ENCODE results near the gene DHX34.
"Not testable (repeated sequence)": the region's sequence is repeated elsewhere in the genome, so short reads cannot be mapped to it uniquely, and the experiment has no call there.

DHX34 gene

DNA sequence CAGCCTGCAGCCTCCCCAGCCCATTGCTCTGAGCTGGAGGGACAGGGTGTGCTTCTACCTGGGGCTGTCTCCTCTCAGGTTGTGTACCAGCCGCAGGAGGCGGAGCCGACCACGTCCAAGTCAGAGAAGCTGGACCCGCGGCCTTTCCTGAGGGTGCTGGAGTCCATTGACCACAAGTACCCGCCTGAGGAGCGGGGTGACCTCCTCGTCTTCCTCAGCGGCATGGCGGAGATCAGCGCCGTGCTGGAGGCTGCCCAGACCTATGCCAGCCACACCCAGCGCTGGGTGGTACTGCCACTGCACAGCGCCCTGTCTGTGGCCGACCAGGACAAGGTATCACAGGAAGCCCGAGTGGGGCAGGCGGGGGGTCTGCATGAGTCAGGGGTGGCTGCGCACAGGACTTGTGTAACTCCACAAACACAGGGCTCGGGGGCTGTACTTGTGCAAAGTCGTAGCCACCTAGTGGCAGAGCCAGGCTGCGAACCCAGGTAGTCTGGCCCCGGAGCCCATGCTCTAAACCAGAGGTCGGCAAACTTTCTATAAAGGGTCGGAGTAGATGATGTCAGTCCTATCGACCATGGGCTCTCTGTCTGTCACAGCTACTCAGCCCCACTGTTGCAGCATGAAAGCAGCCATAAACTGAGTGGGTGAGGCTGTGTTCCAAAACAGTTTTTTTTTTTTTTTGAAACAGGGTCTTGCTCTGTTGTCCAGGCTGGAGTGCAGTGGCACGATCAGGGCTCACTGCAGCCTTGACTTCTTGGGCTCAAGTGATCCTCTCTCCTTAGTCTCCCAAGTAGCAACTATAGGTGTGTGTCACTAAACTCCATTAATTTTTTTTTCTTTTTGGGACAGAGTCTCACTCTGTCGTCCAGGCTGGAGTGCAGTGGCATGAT is 8.9 kb downstream of the DHX34 start:
- H3K9ac ChIP-seq (ENCODE audit: low read length) = no peak overlapping the region
- no peak overlapping the region for H3K27ac ChIP-seq (ENCODE audit: low read depth, low read length)
- H3K36me3 ChIP-seq (ENCODE audit: control insufficient read depth, insufficient read depth, low read length) = peaks cover 39% of the 10 kb centered on the region
- no peaks in the 10 kb centered on the region for H3K27me3 ChIP-seq (ENCODE audit: control insufficient read depth, insufficient read depth, low read length)
- H3K4me1 ChIP-seq (ENCODE audit: control insufficient read depth, insufficient read depth, low read length) = no peaks in the 10 kb centered on the region
- H3K4me3 ChIP-seq (ENCODE audit: low read length) = no peak overlapping the region

DNA sequence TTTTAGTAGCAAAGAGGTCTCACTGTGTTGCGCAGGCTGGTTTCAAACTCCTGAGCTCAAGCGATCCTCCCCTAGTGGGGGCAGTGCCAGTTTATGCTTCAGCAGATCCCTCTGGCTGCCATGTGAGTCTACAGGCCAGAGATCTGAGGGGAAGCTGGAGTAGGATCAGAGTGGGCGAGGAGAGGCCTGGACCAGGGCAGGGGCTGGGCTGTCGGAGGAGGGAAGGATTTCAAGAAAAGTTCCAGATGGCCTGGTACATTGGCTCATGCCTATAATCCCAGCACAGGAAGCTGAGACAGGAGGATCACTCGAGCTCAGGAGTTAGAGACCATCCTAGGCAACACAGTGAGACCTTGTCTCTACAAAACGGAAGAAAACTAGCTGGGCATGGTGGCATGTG is 9.8 kb downstream of the DHX34 start:
- no peak overlapping the region for H3K9ac ChIP-seq (ENCODE audit: low read length)
- peaks cover 37% of the 10 kb centered on the region for H3K36me3 ChIP-seq (ENCODE audit: control insufficient read depth, insufficient read depth, low read length)
- no peaks in the 10 kb centered on the region for H3K27me3 ChIP-seq (ENCODE audit: control insufficient read depth, insufficient read depth, low read length)
- no peak overlapping the region for H3K27ac ChIP-seq (ENCODE audit: low read depth, low read length)
- H3K4me3 ChIP-seq (ENCODE audit: low read length) = no peak overlapping the region
- no peaks in the 10 kb centered on the region for H3K4me1 ChIP-seq (ENCODE audit: control insufficient read depth, insufficient read depth, low read length)

DNA sequence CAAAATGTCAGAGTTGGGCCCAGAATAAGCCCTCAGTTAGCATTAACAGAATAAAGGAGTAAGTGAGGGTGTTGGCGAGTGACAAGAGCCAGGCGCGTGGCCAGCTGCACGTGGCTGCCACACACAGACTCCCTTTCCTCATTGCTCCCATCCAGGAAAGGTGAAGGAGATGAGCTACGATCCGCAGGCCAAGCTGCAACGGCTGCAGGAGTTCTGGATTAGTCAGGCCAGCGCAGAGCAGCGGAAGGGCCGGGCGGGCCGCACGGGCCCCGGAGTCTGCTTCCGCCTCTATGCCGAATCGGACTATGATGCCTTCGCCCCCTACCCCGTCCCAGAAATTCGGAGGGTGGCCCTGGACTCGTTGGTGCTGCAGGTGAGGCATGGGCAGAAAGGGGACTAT is 13.2 kb downstream of the DHX34 start:
- H3K4me3 ChIP-seq (ENCODE audit: low read length) = no peak overlapping the region
- peaks cover 34% of the 10 kb centered on the region for H3K36me3 ChIP-seq (ENCODE audit: control insufficient read depth, insufficient read depth, low read length)
- no peaks in the 10 kb centered on the region for H3K27me3 ChIP-seq (ENCODE audit: control insufficient read depth, insufficient read depth, low read length)
- H3K27ac ChIP-seq (ENCODE audit: low read depth, low read length) = no peak overlapping the region
- no peak overlapping the region for H3K9ac ChIP-seq (ENCODE audit: low read length)
- no peaks in the 10 kb centered on the region for H3K4me1 ChIP-seq (ENCODE audit: control insufficient read depth, insufficient read depth, low read length)

DNA sequence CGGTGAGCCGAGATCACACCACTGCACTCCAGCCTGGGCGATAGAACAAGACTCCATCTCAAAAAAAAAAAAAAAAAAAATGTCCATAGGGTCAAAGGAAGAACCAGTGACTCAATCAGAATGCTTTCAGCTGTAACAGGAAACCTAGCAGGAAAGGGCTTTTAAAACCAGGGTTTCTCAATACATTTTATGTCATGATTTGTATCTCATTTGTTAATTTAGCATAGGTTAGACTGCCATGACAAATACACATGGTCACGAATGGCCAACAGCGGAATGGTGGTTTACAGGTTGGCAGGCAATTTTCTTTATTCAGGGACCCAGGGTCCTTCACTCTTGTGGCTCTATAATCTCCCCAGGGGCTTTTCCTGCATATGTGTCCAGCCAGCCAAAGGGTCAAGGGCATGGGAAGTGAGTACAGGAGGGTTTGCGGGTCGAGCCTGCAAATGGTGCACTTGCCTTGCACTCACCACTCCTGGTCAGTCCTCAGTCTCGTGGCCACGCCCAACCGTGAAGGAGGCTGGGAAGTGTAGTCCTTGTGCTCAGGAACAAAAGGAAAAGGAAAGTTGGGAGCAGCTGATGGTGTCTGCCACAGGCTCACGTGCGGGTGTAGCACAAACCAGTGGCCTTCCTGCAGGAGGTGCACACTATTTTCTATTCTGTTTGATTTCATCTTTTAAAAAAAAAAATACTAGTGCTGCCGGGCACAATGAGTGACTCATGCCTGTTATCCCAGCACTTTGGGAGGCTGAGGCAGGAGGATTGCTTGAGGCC is 14.8 kb downstream of the DHX34 start:
- Histone ChIP-seq H3K36me3 (ENCODE audit: control insufficient read depth, insufficient read depth, low read length) (peaks cover 25% of the 10 kb centered on the region), H3K4me1 (ENCODE audit: control insufficient read depth, insufficient read depth, low read length) (no peaks in the 10 kb centered on the region), H3K9ac (ENCODE audit: low read length) (no peak overlapping the region), H3K27me3 (ENCODE audit: control insufficient read depth, insufficient read depth, low read length) (no peaks in the 10 kb centered on the region), H3K4me3 (ENCODE audit: low read length) (no peak overlapping the region), H3K27ac (ENCODE audit: low read depth, low read length) (no peak overlapping the region)

DNA sequence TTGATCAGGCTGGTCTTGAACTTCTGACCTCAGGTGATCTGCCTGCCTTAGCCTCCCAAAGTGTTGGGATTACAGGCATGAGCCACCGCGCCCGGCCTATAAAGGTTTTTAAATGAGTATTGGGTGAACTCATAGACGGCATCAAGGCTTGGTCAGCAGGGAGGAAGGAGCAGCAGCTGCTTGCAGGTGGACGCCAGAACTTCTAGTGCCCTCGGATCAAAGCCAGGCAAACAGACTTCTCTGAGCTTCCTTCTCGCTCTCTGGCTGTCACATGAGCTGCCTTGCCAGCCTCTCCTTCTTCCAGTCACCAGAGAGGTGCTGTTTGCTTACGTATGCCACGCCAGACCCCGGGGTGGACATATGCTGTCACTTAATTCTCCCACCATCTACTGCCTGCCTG is 16.3 kb downstream of the DHX34 start:
- H3K27me3 ChIP-seq (ENCODE audit: control insufficient read depth, insufficient read depth, low read length); H3K9ac ChIP-seq (ENCODE audit: low read length); H3K4me1 ChIP-seq (ENCODE audit: control insufficient read depth, insufficient read depth, low read length); H3K4me3 ChIP-seq (ENCODE audit: low read length); H3K27ac ChIP-seq (ENCODE audit: low read depth, low read length): not testable (repeated sequence)
- peaks cover 23% of the 10 kb centered on the region for H3K36me3 ChIP-seq (ENCODE audit: control insufficient read depth, insufficient read depth, low read length)

DNA sequence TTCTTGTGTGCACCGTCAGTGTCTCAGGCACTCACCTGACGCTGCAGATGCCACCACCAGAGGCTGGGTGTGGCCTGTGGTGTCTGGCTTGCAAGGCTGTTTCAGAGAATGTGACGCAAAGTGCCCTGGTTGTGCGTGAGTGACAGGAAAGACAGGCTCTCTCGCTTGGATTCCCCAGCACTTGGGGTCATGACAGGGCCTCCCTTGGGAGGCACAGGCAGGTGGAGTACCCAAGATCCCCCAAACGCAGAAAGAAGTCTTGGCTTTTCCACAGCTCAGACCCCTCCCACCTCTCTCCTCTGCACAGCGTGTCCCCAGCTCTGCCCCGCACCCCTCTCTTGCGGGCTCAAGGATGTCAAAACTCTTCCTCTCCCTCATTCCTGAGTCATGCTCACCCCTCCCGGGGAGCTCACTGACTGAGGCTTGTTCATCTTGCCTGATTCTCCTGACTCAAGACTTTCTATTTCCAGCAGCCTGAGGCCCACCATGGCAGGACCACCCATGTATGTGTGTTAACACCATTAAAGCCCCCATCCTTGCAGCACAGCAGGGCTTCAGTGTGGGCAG is 21.0 kb downstream of the DHX34 start:
- no peak overlapping the region for H3K4me3 ChIP-seq (ENCODE audit: low read length)
- H3K27ac ChIP-seq (ENCODE audit: low read depth, low read length) = no peak overlapping the region
- peaks cover 28% of the 10 kb centered on the region for H3K36me3 ChIP-seq (ENCODE audit: control insufficient read depth, insufficient read depth, low read length)
- H3K4me1 ChIP-seq (ENCODE audit: control insufficient read depth, insufficient read depth, low read length) = no peaks in the 10 kb centered on the region
- no peak overlapping the region for H3K9ac ChIP-seq (ENCODE audit: low read length)
- no peaks in the 10 kb centered on the region for H3K27me3 ChIP-seq (ENCODE audit: control insufficient read depth, insufficient read depth, low read length)

DNA sequence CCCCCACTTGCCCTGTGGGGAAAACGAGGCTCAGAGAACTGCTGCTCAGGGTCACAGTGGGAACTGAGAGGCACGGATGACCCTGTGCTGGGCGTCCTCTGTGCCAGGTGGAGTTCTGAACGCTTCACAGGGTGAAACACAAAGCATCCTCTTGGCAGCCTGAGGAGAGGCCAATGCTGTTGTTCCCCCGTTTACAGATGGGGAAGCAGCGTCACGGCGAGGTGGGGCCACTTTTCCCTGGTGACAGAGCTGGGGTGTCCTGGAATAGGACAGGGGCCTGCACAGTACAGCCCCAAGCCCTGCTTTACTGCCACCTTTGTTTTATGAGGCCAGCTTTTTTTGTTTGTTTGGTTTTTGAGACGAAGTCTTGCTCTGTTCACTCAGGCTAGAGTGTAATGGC is 22.1 kb downstream of the DHX34 start:
- Histone ChIP-seq H3K4me3 (ENCODE audit: low read length) (no peak overlapping the region), H3K4me1 (ENCODE audit: control insufficient read depth, insufficient read depth, low read length) (no peaks in the 10 kb centered on the region), H3K9ac (ENCODE audit: low read length) (no peak overlapping the region), H3K27ac (ENCODE audit: low read depth, low read length) (no peak overlapping the region), H3K27me3 (ENCODE audit: control insufficient read depth, insufficient read depth, low read length) (no peaks in the 10 kb centered on the region), H3K36me3 (ENCODE audit: control insufficient read depth, insufficient read depth, low read length) (peaks cover 37% of the 10 kb centered on the region)

DNA sequence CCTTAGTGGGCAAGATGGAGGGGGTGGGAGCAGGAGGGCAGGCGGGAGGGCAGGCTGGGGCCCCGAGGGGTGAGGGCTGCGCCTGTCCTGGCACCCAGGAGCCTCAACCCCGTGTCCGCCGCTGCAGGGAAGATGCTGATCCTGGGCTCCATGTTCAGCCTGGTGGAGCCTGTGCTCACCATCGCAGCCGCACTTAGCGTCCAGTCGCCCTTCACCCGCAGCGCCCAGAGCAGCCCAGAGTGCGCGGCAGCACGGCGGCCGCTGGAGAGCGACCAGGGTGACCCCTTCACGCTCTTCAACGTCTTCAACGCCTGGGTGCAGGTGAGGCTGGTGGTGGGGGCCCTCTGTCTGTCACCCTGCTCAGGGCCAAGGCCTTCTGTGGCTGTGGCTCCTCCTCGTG is 23.5 kb downstream of the DHX34 start:
- H3K4me3 ChIP-seq (ENCODE audit: low read length) = no peak overlapping the region
- H3K27me3 ChIP-seq (ENCODE audit: control insufficient read depth, insufficient read depth, low read length) = no peaks in the 10 kb centered on the region
- H3K4me1 ChIP-seq (ENCODE audit: control insufficient read depth, insufficient read depth, low read length) = no peaks in the 10 kb centered on the region
- H3K9ac ChIP-seq (ENCODE audit: low read length) = no peak overlapping the region
- peaks cover 43% of the 10 kb centered on the region for H3K36me3 ChIP-seq (ENCODE audit: control insufficient read depth, insufficient read depth, low read length)
- no peak overlapping the region for H3K27ac ChIP-seq (ENCODE audit: low read depth, low read length)

DNA sequence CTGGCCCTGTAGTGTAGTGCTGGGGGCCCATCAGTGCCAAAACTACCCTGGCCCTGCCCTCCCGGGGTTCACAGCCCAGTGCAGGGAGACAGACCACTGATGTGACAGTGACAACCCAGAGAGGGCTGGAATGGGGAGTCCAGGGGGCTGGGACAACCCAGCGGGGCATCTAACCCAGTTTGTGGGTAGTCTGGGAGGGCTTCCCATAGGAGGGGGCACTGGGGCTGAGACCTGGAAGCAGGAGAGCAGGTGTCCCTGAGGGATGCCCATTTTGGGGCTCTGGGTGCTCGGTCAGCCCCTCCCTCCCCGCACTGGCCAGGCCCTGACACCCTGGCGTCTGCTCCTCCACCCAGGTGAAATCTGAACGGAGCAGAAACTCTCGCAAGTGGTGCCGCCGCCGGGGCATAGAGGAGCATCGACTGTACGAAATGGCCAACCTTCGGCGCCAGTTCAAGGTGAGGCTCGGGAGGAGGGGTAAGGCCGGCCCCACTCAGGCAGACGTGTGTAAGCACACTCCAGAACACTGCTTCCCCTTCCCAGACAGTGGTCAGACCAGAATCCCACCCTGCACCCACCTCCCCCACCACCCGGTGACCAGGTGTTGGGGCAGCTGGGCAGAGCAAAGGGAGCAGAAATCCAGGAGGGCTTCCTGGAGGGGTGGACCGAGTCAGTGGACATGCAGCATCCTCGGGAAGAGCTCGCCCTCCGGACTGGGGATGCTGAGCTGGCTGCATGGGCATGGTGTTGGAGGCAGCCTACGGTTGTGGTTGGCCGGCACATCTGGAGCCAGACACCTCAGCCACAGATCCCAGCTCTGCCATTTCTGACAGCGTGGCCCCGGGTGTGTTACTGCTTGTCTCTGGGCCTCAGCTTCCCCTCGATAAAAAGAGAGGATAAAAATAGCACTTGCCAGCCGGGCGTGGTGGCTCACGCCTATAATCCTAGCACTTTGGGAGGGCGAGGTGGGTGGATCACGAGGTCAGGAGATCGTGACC is 24.4 kb downstream of the DHX34 start:
- peaks cover 45% of the 10 kb centered on the region for H3K36me3 ChIP-seq (ENCODE audit: control insufficient read depth, insufficient read depth, low read length)
- H3K27me3 ChIP-seq (ENCODE audit: control insufficient read depth, insufficient read depth, low read length) = no peaks in the 10 kb centered on the region
- no peak overlapping the region for H3K9ac ChIP-seq (ENCODE audit: low read length)
- no peaks in the 10 kb centered on the region for H3K4me1 ChIP-seq (ENCODE audit: control insufficient read depth, insufficient read depth, low read length)
- no peak overlapping the region for H3K4me3 ChIP-seq (ENCODE audit: low read length)
- no peak overlapping the region for H3K27ac ChIP-seq (ENCODE audit: low read depth, low read length)

DNA sequence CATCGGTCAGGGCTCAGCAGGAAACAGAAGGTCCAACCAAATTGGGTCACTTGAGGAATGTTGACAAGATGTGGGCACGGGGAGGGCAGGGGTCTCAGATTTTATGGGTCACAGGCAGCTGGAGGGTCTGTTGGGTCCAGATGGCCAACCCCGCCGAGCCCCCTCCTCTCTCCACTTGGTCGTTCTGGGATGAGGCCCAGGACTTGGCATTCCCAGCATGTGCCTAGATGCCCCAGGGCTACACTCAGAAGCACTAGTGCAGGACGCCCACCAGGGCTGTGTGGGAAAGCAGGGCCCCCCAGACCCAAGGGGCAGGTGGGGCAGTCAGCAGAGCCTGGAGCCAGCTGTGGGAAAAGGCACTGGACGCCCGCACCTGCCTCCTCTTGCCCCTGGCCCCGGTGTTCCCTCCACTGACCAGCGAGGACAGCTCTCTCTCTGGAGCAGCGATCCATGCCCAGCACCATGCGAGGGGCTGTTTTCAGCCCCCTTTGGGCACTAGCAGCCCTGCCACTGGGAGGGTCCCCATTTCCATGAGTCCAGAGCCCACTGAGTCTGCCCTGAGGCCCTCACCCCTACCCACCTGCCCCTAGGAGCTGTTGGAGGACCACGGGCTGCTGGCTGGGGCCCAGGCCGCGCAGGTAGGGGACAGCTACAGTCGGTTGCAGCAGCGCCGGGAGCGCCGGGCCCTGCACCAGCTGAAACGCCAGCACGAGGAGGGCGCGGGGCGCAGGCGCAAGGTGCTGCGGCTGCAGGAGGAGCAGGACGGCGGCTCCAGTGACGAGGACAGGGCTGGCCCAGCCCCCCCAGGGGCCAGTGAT is 26.0 kb downstream of the DHX34 start:
- Histone ChIP-seq H3K36me3 (ENCODE audit: control insufficient read depth, insufficient read depth, low read length) (peaks cover 45% of the 10 kb centered on the region), H3K4me1 (ENCODE audit: control insufficient read depth, insufficient read depth, low read length) (no peaks in the 10 kb centered on the region), H3K9ac (ENCODE audit: low read length) (no peak overlapping the region), H3K4me3 (ENCODE audit: low read length) (no peak overlapping the region), H3K27ac (ENCODE audit: low read depth, low read length) (no peak overlapping the region), H3K27me3 (ENCODE audit: control insufficient read depth, insufficient read depth, low read length) (no peaks in the 10 kb centered on the region)
